T-helper 2 cell treated with Interferon-gamma antibody and Interleukin-4, amounts not matched to agents 5 μg/mL and 100 μg/mL, for 36 hours (primary cell): ENCODE data around the gene MAD2L2.

Experiments used
- DNase-seq: peaks from one replicate; pipeline ENCODE4 v3.0.0; 2021; ENCODE audit warnings: low spot score
- H3K27ac Mint-ChIP-seq: one replicate; pipeline ENCODE4 v1.8.0; 2021; ENCODE audit warnings: mild to moderate bottlenecking, mixed read lengths
- H3K27me3 Mint-ChIP-seq: one replicate; pipeline ENCODE4 v1.8.0; 2021; ENCODE audit warnings: low read depth, mixed read lengths
- H3K36me3 Mint-ChIP-seq: one replicate; pipeline ENCODE4 v1.8.0; 2021; ENCODE audit warnings: low read depth, mixed read lengths
- H3K4me1 Mint-ChIP-seq: one replicate; pipeline ENCODE4 v1.8.0; 2021; ENCODE audit warnings: low read depth, mixed read lengths
- H3K4me3 Mint-ChIP-seq: one replicate; pipeline ENCODE4 v1.8.0; 2022; ENCODE audit warnings: mild to moderate bottlenecking, moderate library complexity, mixed read lengths
- H3K9me3 Mint-ChIP-seq: one replicate; pipeline ENCODE4 v1.8.0; 2021; ENCODE audit warnings: mixed read lengths

Gene MAD2L2

GRCh38 chr1:11634365-11635192 is 46.4 kb downstream of the MAD2L2 start:
- no peaks in the 10 kb centered on the region for H3K27me3 Mint-ChIP-seq
- no peak overlapping the region for H3K4me3 Mint-ChIP-seq
- H3K4me1 Mint-ChIP-seq = no peaks in the 10 kb centered on the region
- DNase-seq = no peak
- H3K36me3 Mint-ChIP-seq = no peaks in the 10 kb centered on the region
- H3K9me3 Mint-ChIP-seq = no peaks in the 10 kb centered on the region
- H3K27ac Mint-ChIP-seq = no peak overlapping the region

GRCh38 chr1:11629184-11630016 is 51.5 kb downstream of the MAD2L2 start:
- DNase-seq = no peak

GRCh38 chr1:11628767-11629166 is 52.2 kb downstream of the MAD2L2 start:
- Mint-ChIP-seq H3K4me1 (no peaks in the 10 kb centered on the region), H3K9me3 (no peaks in the 10 kb centered on the region), H3K27ac (no peak overlapping the region), H3K27me3 (no peaks in the 10 kb centered on the region), H3K36me3 (no peaks in the 10 kb centered on the region), H3K4me3 (no peak overlapping the region)
- DNase-seq = no peak

More at GRCh38 chr1:11629184-11630016, 51.5 kb downstream of the MAD2L2 start:
- Mint-ChIP-seq H3K4me3 (no peak overlapping the region), H3K27ac (no peak overlapping the region), H3K9me3 (no peaks in the 10 kb centered on the region), H3K36me3 (no peaks in the 10 kb centered on the region), H3K27me3 (no peaks in the 10 kb centered on the region), H3K4me1 (no peaks in the 10 kb centered on the region)

GRCh38 chr1:11626551-11626950 is 54.4 kb downstream of the MAD2L2 start:
- H3K27ac Mint-ChIP-seq = no peak overlapping the region
- no peaks in the 10 kb centered on the region for H3K36me3 Mint-ChIP-seq
- no peak overlapping the region for H3K4me3 Mint-ChIP-seq
- no peaks in the 10 kb centered on the region for H3K9me3 Mint-ChIP-seq
- peaks cover 4% of the 10 kb centered on the region for H3K27me3 Mint-ChIP-seq
- H3K4me1 Mint-ChIP-seq = no peaks in the 10 kb centered on the region
- DNase-seq = no peak
